Right ventricle myocardium inferior (tissue), 1 donor: ENCODE results near the gene GPER1. TPM values are rescaled to one million over a fixed set of nuclear protein-coding genes. Genes with fewer than 3 reads are reported as not detected.
"Not testable (repeated sequence)": the region's sequence is repeated elsewhere in the genome, so short reads cannot be mapped to it uniquely, and the experiment has no call there.

Experiments used
- ATAC-seq: fragments of 200-7000 bp; cut with Tn5 transposase; one replicate; pipeline ENCODE4 v1.9.1; 2020; ENCODE audit warnings: mild to moderate bottlenecking, moderate library complexity
- DNase-seq: peaks from one replicate; pipeline ENCODE4 v3.0.0; 2021; ENCODE audit errors: missing footprints
- intact Hi-C: fragments of 100-400 bp; cut with DNase I; formaldehyde crosslinking; loops from one replicate; pipeline ENCODE4 v1.11.0; 2022
- total RNA-seq: library from RNA; stranded (reverse); fragmentation: NEBNext Ultra II Directional; extraction: Animal tissue kit (Norgen Biotek cat#: 25700); gene quantifications from one replicate; pipeline ENCODE4 v1.2.1, GENCODE V29; 2021
- donor health status: DM: no; HTN: yes; CAD: no; lungs with severe emphysema.

GPER1 gene
- total RNA-seq, 1 donor from 2014 or later = 3.6 TPM

- DNase-seq = peak; percentile 52
- intact Hi-C loops = no loop called here
- ATAC-seq = no peak
Measured at GRCh38 chr7:1108264-1108920, 20.5 kb downstream of the GPER1 start.

GRCh38 chr7:1109581-1110310 is 21.8 kb downstream of the GPER1 start:
- intact Hi-C loops = no loop called here
- DNase-seq (peak; percentile 47), ATAC-seq (no peak)

- DNase-seq (peak; percentile 58), ATAC-seq (no peak)
- intact Hi-C loops = no loop called here
Measured at GRCh38 chr7:1110358-1110757, 22.4 kb downstream of the GPER1 start.

GRCh38 chr7:1111156-1111555 is 23.2 kb downstream of the GPER1 start:
- DNase-seq (no peak), ATAC-seq (no peak)
- intact Hi-C loops = no loop called here

- ATAC-seq = no peak
- intact Hi-C loops = no loop called here
- DNase-seq = no peak
Measured at GRCh38 chr7:1112109-1112508, 24.2 kb downstream of the GPER1 start.

- DNase-seq = peak; percentile 64
- no peak for ATAC-seq
- intact Hi-C loops = no loop called here
Measured at GRCh38 chr7:1112625-1113547, 25.0 kb downstream of the GPER1 start.

- ATAC-seq (no peak), DNase-seq (no peak)
- intact Hi-C loops = no loop called here
Measured at GRCh38 chr7:1113548-1113885, 25.6 kb downstream of the GPER1 start.

GRCh38 chr7:1114088-1114487 is 26.2 kb downstream of the GPER1 start:
- intact Hi-C loops = no loop called here

GRCh38 chr7:1114505-1114904 is 26.6 kb downstream of the GPER1 start:
- peak; percentile 61 for DNase-seq
- intact Hi-C loops = no loop called here
- no peak for ATAC-seq

More at GRCh38 chr7:1114088-1114487, 26.2 kb downstream of the GPER1 start:
- DNase-seq (no peak), ATAC-seq (no peak)

- intact Hi-C loops, ATAC-seq, DNase-seq: not testable (repeated sequence)
Measured at GRCh38 chr7:1115171-1116045, 27.5 kb downstream of the GPER1 start.

- DNase-seq, ATAC-seq, intact Hi-C loops: not testable (repeated sequence)
Measured at GRCh38 chr7:1116383-1117008, 28.6 kb downstream of the GPER1 start.

GRCh38 chr7:1117321-1117928 is 29.5 kb downstream of the GPER1 start:
- DNase-seq (no peak), ATAC-seq (no peak)
- intact Hi-C loops = no loop called here

- no peak for ATAC-seq
- no peak for DNase-seq
- intact Hi-C loops = no loop called here
Measured at GRCh38 chr7:1119201-1119600, 31.3 kb downstream of the GPER1 start.

- intact Hi-C loops = no loop called here
- ATAC-seq (no peak), DNase-seq (no peak)
Measured at GRCh38 chr7:1120791-1121190, 32.9 kb downstream of the GPER1 start.

GRCh38 chr7:1121476-1121875 is 33.6 kb downstream of the GPER1 start:
- DNase-seq = no peak
- intact Hi-C loops = no loop called here
- no peak for ATAC-seq

GRCh38 chr7:1121886-1122831 is 34.2 kb downstream of the GPER1 start:
- intact Hi-C loops = no loop called here
- DNase-seq = no peak
- ATAC-seq = no peak
